Fibroblast of villous mesenchyme (primary cell): Measurements from ENCODE around the gene CCL26. TPM values are rescaled to one million over a fixed set of nuclear protein-coding genes. Genes with fewer than 3 reads are reported as not detected.
"Not testable (repeated sequence)": the region's sequence is repeated elsewhere in the genome, so short reads cannot be mapped to it uniquely, and the experiment has no call there.

Experiments
- DNase-seq: peaks from one replicate; pipeline ENCODE4 v3.0.0-alpha.2; 2010; ENCODE audit warnings: low read depth
- H3K4me3 ChIP-seq: 2 replicates; pipeline ENCODE4 v1.5.1; 2011; ENCODE audit warnings: low read depth, mild to moderate bottlenecking, low read length
- total RNA-seq: library from RNA; depleted of rRNA; stranded (reverse); fragments of >200 nt; gene quantifications from 2 replicates; pipeline ENCODE4 v1.2.3, GENCODE V29; 2012
- TF ChIP-seq, protein P1 (sequence below): IDR thresholded peaks from 2 replicates; pipeline ENCODE4 v1.5.1; 2012; ENCODE audit warnings: low read depth, mild to moderate bottlenecking, low read length; ENCODE audit not compliant: insufficient read depth

CCL26 gene
- total RNA-seq, 1 donor = 0.86 TPM

- TF ChIP-seq, protein P1, sequence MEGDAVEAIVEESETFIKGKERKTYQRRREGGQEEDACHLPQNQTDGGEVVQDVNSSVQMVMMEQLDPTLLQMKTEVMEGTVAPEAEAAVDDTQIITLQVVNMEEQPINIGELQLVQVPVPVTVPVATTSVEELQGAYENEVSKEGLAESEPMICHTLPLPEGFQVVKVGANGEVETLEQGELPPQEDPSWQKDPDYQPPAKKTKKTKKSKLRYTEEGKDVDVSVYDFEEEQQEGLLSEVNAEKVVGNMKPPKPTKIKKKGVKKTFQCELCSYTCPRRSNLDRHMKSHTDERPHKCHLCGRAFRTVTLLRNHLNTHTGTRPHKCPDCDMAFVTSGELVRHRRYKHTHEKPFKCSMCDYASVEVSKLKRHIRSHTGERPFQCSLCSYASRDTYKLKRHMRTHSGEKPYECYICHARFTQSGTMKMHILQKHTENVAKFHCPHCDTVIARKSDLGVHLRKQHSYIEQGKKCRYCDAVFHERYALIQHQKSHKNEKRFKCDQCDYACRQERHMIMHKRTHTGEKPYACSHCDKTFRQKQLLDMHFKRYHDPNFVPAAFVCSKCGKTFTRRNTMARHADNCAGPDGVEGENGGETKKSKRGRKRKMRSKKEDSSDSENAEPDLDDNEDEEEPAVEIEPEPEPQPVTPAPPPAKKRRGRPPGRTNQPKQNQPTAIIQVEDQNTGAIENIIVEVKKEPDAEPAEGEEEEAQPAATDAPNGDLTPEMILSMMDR = no peak
- no peak overlapping the region for H3K4me3 ChIP-seq
These were observed 23.8 kb upstream of the CCL26 start for GRCh38 chr7:75795831-75796285.

GRCh38 chr7:75793676-75794075, 21.7 kb upstream of the CCL26 start:
- DNase-seq = no peak
- H3K4me3 ChIP-seq = no peak overlapping the region
- TF ChIP-seq, protein P1 = no peak

More at GRCh38 chr7:75795831-75796285, 23.8 kb upstream of the CCL26 start:
- peak; percentile 86 for DNase-seq

DNA sequence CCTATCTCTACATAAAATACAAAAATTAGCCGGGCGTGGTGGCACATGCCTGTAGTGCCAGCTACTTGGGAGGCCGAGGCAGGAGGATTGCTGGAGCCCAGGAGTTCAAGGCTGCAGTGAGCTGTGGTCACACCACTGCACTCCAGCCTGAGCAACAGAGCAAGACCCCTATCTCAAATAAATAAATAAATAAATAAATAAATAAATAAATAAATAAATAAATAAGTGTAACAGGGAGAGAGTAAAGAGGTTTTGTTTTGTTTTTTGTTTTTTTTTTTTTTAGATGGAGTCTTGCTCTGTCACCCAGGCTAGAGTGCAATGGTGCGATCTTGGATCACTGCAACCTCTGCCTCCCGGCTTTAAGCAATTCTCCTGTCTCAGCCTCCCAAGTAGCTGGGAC, 20.6 kb upstream of the CCL26 start:
- H3K4me3 ChIP-seq, DNase-seq: not testable (repeated sequence)

DNA sequence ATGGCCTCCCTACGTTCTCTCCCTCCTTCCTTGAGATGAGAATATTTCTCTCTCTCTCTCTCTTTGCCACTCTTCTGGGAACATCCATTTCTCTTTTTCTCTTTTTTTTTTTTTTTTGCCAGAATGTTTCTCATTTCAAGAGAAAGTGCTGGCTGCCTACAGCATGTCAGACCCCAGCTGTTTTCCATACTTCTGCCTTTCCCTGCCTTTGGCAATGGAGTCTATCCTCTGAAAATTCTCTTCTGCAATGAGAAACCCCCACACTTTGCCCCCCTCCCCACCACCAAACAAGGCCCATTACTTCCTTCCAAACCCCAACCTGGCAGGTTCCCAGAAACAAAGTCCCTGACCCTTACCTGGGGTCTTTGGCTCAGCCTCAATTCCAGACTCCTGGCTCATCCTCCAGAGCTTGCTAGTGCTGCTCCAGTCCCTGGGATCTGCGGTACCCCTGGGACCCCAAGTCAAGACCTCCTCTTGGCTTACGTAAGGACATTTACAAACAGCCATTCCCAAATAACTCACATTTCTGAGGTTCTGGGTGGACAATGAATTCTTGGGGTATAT, 17.4 kb upstream of the CCL26 start:
- H3K4me3 ChIP-seq = no peak overlapping the region
- DNase-seq = no peak
- TF ChIP-seq, protein P1 = no peak

DNA sequence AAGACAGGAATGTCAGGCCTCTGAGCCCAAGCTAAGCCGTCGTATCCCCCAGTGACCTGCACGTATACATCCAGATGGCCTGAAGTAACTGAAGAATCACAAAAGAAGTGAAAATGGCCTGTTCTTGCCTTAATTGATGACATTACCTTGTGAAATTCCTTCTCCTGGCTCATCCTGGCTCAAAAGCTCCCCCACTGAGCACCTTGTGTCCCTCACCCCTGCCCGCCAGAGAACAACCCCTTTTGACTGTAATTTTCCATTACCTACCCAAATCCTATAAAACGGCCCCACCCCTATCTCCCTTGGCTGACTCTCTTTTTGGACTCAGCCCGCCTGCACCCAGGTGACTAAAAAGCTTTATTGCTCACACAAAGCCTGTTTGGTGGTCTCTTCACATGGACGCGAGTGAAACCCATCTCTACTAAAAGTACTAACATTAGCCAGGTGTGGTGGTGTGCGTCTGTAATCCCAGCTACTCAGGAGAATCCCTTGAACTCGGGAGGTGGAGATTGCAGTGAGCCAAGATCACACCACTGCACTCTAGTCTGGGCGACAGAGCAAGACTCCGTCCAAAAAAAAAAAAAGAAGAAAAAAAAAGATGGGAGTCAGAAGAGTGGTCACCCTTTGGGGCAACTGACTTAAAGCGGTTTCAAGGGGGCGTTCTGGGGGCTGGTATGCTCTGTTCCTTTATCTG, 16.3 kb upstream of the CCL26 start:
- not testable (repeated sequence) for H3K4me3 ChIP-seq, DNase-seq

DNA sequence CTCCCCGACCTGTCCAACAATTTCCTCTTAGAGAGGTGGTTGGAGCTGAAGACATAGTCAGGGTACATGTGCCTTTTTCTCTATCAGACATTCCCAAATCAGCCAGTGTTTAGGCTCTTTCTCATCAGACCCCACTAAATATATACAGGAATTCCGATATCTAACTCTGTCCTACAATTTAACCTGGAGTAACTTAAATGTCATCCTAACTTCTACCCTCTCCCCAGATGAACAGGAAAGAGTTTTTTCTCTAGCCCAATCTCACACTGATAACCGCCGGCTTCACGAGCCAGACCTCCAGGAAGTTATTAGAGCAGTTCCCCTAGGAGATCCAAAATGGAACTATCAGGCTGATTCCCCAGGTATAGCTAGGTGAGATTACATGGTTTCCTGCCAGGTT, 11.0 kb upstream of the CCL26 start:
- not testable (repeated sequence) for H3K4me3 ChIP-seq, DNase-seq

- DNase-seq, H3K4me3 ChIP-seq: not testable (repeated sequence)
These were observed 8.7 kb upstream of the CCL26 start for GRCh38 chr7:75780647-75781273.

GRCh38 chr7:75779516-75779915, 7.5 kb upstream of the CCL26 start:
- not testable (repeated sequence) for H3K4me3 ChIP-seq, DNase-seq

GRCh38 chr7:75779035-75779434, 7.0 kb upstream of the CCL26 start:
- H3K4me3 ChIP-seq, DNase-seq: not testable (repeated sequence)

GRCh38 chr7:75776295-75776971, 4.4 kb upstream of the CCL26 start:
- no peak overlapping the region for H3K4me3 ChIP-seq
- peak; percentile 89 for DNase-seq
- TF ChIP-seq, protein P1 = no peak

- H3K4me3 ChIP-seq, DNase-seq: not testable (repeated sequence)
These were observed 1.9 kb upstream of the CCL26 start for GRCh38 chr7:75773958-75774357.
